MV-4-11 (cell line): ENCODE measurements around the gene PGGHG.
"Not testable (repeated sequence)": the region's sequence is repeated elsewhere in the genome, so short reads cannot be mapped to it uniquely, and the experiment has no call there.

Experiments
- DNase-seq: peaks from one replicate; lab custom pipeline; 2025; lab: John Stamatoyannopoulos, UW

PGGHG gene

DNA sequence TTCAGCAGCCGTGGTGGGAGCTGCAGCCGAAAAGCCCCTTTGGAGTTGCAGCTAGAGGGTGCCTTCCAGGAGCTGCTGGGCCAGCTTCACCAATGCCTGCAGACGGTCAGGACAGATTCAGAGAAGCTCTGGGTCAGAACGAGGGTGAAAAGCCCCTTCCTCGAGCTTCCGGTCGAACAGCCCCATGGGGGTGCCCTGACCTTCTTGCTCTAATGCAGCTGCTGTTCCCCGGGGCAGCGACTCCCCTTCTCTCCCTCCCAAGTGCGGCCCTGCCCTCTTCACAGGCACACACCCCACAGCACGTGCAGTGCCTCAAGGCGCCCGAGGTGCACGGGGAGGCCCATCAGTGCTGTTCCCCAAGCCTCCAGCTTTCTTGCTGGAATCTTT lies 41.4 kb downstream of the PGGHG start:
- DNase-seq, result no peak

DNA sequence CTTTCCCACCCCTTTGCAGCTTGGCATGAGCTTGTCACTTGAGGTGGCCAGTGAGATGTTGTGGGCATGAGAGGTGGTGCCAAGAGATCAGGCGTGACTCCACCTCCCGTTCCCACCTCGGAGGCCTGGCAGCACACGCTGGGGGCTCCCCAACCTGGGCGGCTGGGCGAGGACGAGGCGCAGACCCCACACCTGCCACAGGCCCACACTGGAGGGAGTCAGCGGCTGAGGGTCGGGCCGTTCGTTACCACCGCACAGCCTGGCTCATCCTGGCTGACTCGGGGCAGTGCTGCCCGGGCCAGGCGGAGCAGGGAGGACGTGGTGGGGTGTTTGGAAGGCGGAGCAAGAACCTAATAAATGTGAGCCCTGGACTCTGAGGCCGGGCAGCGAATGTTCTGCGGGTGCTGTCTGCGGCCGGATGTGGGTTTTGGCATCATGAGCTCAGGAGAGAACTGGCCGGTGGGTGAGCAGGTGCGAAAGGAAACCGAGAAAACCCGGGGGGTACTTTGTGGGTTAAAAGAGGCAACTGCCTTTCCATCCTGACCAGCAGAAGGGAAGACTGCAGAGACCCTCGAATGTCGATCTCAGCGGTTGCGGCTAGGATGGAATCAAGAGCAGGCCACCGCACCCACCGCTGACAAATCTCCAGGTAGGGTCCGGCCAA lies 41.9 kb downstream of the PGGHG start:
- DNase-seq, result no peak

- DNase-seq, result peak; percentile 42
These were observed 42.6 kb downstream of the PGGHG start for GRCh38 chr11:331358-332060.

GRCh38 chr11:332651-333480 lies 43.9 kb downstream of the PGGHG start:
- DNase-seq, result no peak

- DNase-seq, result not testable (repeated sequence)
These were observed 44.8 kb downstream of the PGGHG start for GRCh38 chr11:333616-334263.

- DNase-seq, result no peak
These were observed 45.5 kb downstream of the PGGHG start for GRCh38 chr11:334264-334994.

GRCh38 chr11:335779-336658 lies 47.1 kb downstream of the PGGHG start:
- peak; percentile 56 for DNase-seq

GRCh38 chr11:336659-337198 lies 47.8 kb downstream of the PGGHG start:
- peak; percentile 37 for DNase-seq

GRCh38 chr11:337711-338110 lies 48.8 kb downstream of the PGGHG start:
- DNase-seq, result no peak

- no peak for DNase-seq
These were observed 51.0 kb downstream of the PGGHG start for GRCh38 chr11:339963-340362.

GRCh38 chr11:340539-341512 lies 51.9 kb downstream of the PGGHG start:
- DNase-seq, result no peak

DNA sequence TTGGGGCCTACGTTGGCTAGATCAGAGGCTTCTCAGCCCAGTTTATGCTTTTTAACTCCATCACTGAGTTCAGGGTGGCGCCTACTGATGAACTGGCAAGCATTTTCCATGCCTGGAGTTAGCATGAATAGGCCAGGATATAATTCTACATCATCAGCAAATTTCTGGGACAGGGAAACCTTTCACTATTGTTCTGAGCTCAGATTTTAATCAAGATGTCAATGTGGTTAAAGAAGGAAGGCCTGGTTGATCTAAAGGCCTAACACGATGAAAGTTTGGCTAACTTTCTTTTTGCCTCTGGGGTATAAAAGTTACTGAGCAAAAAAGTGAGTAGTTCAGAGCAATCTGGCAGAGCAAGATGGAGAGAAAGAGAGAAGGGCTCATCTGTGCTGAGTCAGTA lies 53.4 kb downstream of the PGGHG start:
- DNase-seq, result no peak

DNA sequence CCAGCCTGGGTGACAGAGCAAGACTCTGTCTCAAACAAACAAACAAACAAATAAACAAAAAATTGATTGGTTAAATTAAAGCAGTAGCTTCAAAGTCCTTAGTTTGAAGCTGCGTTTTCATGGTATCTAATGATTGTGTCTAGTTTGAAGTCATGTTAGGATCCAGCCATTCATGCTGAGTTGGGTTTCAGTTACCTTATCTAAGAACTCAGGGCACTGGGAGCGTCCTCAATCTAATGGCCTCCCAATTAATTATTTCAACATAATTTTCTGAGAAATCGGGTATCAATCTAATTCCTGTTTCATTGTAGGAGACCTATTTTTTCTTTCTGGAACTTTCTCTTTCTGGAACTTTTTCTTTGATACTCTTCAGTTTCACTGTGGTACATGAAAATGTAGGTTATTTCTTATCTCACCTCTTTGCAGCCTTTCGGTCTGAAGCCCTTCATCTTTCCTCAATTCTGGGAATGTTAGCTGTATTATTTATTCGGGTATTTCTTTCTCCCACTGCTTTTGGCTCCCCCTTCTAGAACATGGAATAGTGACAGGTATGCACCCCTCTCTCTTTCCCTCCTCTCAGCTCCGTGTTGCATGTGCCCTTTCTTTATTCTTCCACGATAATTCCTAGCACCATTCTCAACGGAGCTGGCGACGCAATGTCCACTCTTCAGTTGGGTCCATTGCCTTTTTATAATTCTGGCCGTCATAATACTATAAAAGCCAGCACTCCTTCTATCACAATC lies 56.1 kb downstream of the PGGHG start:
- DNase-seq, result no peak
